Cardiac fibroblast (primary cell): ENCODE data around the gene HDAC4.

Experiments used
- DNase-seq, 2 donors: peaks; one replicate each; pipeline versions ENCODE4 v3.0.0 to v3.0.0-alpha.2; 2010; ENCODE audit warnings: low read depth in 2 of 2
- H3K4me3 ChIP-seq, 2 donors: replicated peaks in 1 of 2; 1 replicate in 1 of 2; 2 replicates in 1 of 2; pipeline ENCODE4 v1.5.1; 2011; ENCODE audit warnings: low read depth in 2 of 2, low read length in 2 of 2, mild to moderate bottlenecking in 2 of 2, moderate library complexity in 1 of 2
- CTCF ChIP-seq: IDR thresholded peaks from one replicate; pipeline ENCODE4 v1.5.1; 2011; ENCODE audit warnings: low read depth, mild to moderate bottlenecking, low read length, inconsistent platforms

HDAC4 gene

DNA sequence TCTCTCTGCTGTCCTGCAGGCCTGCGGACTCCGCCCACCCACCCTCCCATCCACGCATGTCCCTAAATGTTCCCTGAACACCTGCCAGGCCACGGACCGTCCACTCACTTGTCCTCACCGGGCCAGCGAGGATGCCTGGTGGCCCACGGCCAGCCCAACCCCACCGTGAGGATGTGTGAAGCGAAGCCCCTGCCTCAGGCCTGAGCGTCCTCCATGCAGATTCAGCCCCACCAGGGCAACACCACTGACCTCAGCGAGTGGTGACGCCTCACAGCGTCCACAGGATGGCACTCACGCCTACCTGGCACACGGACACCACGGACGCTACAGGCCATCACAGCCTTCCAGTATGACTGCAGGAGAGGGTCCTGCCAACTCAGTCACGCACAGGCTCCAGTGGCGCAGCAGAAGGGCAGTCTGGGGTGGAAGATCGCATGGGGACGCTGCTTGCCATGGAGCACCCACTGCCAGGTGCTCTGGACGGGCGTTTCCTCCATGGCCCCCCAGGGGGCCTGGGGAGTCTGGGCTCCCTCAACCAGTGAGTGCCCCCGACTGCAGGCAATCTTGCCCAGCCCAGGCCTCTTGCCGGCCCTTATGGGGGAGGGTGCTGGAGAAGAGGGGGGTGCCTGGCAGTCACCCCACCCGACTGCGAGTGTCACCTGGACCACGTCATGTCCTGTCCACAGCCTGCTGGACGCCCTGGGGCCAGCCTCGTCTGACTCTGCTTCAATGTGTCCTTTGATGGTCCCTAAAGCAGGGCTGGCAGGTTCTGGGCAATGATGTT is 25.4 kb downstream of the HDAC4 start:
- no peak overlapping the region for H3K4me3 ChIP-seq
- DNase-seq: no peak
- TF ChIP-seq CTCF: no peak

GRCh38 chr2:239374896-239375277 is 25.9 kb downstream of the HDAC4 start:
- no peak for DNase-seq
- no peak overlapping the region for H3K4me3 ChIP-seq
- TF ChIP-seq CTCF: no peak

DNA sequence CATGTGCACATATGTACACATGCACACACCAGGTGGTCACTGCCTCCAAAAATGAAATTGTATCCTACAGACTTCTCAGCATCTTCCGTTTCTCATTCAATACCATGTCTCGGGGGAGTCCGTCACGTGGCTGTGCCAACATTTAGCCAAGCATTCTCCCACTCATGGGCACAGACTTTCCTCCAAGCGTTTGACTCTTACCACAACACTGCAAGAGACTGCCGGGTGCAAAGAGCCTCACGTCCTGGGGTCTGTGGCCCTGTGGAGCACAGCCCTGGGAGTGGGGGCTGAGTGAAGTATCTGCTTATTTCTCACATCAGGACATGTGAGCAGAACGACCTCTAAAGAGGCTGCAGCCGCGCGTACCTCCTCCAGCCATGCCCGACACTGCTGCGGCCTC is 28.0 kb downstream of the HDAC4 start:
- DNase-seq: no peak
- no peak for TF ChIP-seq CTCF

GRCh38 chr2:239371726-239372686 is 28.8 kb downstream of the HDAC4 start:
- no peak for DNase-seq
- H3K4me3 ChIP-seq: no peak overlapping the region
- TF ChIP-seq CTCF: no peak

More for the DNA sequence above, 28.0 kb downstream of the HDAC4 start:
- H3K4me3 ChIP-seq: no peak overlapping the region

GRCh38 chr2:239370876-239371725 is 29.7 kb downstream of the HDAC4 start:
- no peak overlapping the region for H3K4me3 ChIP-seq
- TF ChIP-seq CTCF: no peak
- DNase-seq: no peak

DNA sequence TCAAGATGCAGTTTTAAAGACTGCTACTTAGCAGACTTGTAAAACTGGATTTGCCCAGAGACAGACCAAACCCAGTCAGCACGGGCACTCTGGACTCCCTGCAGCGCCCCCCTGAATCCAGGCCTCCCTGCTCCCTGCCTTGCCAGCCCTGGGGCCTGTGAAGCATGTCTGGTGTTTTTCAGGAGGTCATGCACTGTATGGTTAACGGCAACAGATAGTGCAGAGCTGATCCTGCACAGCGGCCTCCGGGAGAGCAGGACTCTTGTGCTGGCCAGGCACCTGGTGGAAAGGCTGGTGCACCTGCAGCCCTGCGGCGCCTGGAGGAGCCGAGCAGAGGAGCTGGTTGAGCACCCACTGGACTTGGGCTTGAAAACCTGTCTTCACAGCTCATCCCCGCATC is 30.4 kb downstream of the HDAC4 start:
- no peak overlapping the region for H3K4me3 ChIP-seq
- TF ChIP-seq CTCF: no peak
- no peak for DNase-seq
